Ramos (cell line): ENCODE data around the gene SMCO2.

ENCODE experiments used
- in situ Hi-C: fragments of 300-500 bp; cut with MboI; formaldehyde crosslinking; loops from one replicate; pipeline ENCODE4 v1.14.3; 2022; ENCODE audit warnings: low sequenced_read_pairs; ENCODE audit not compliant: unreplicated experiment

Gene SMCO2

GRCh38 chr12:27548301-27549199, 102.0 kb downstream of the SMCO2 start:
- in situ Hi-C loops = no loop called here

GRCh38 chr12:27549236-27549800, 102.8 kb downstream of the SMCO2 start:
- in situ Hi-C loops = no loop called here

DNA sequence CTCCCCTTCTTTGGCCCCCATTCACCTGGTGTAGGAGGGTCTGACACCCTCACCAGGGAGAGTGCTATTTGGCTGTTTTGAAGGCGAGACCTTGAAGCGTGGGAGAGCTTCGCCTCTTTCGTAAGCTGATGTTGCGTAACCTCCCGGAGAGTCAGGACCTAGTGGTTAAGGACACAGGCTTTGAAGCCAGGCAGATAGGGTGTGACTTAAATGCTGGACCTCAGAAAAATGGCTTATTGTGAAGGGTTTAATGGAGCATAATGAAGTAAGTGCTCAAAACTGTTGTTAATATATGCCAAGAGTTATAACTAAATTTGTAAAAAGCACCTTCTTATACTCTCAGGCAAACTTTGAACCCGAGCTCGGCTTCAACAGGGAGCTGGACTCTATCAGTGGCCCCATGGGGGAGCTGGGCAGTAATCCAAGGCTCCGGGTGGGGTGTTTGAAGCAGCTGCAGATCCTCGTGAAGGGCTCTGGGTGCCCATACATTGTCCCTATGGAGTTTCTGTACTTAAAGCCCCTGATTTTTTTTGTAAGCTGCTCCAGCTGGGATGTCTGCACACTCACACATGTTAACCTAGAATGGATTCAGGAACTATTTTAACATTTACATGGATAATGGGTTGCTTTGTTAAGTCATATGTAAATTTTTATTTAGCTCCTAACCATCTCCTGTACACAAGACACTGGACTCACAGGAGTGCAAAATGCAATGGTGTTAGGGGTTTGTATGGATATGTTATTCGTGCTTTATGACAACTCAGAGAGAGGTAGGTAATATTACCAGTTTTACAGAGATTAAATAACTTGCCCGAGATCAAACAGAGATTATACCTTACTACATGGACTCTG, 103.5 kb downstream of the SMCO2 start:
- in situ Hi-C loops = no loop called here

GRCh38 chr12:27550653-27550975, 104.1 kb downstream of the SMCO2 start:
- in situ Hi-C loops = no loop called here

DNA sequence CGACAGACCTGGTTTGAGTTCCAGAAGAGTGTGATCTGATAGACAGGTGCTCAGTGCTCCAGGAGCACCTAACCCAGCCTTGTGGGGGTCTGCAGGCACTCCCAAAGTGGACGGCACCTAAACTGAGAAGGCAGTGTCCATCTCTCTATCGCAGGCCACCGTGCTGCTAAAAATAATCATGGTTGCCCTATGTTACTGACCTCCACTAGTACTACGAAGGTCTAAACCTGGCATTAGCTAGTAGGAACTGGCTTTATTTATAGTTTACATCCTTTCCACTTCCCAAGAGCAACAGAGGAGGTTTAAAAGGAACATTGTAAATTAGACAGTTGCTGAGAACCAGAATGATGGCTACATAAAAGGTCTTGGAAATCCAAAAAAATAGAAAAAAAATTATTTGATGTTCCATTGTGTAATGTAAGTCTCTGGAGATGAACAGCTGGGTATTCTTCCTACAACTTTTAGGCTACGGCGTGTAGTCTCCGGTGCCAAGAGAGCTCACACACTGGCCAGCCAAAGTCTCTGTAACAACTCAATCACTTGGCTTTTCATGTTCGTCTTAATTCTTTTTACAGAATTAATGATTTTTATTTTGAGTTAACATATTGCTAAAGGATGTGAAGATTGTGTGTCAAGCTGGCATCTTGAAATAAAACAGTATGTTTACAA, 104.8 kb downstream of the SMCO2 start:
- in situ Hi-C loops = no loop called here
